Neuronal stem cell (in vitro differentiated cells): ENCODE measurements around the gene KIF4A.
"Not testable (repeated sequence)": the region's sequence is repeated elsewhere in the genome, so short reads cannot be mapped to it uniquely, and the experiment has no call there.

Experiments used
- DNase-seq: peaks from one replicate; pipeline ENCODE4 v3.0.0-alpha.2; 2013; ENCODE audit warnings: low spot score
- H2AFZ ChIP-seq: one replicate; pipeline ENCODE4 v1.6.1; 2013; ENCODE audit warnings: mild to moderate bottlenecking, low read length, inconsistent platforms
- H2AK5ac ChIP-seq: 2 replicates; pipeline ENCODE4 v1.6.1; 2013; ENCODE audit warnings: low read depth, mild to moderate bottlenecking, inconsistent platforms, low read length, moderate library complexity, mixed read lengths
- H2BK120ac ChIP-seq: 2 replicates; pipeline ENCODE4 v1.6.1; 2013; ENCODE audit warnings: low read depth, mild to moderate bottlenecking, inconsistent platforms, low read length, moderate library complexity, mixed read lengths
- H2BK12ac ChIP-seq: one replicate; pipeline ENCODE4 v1.6.1; 2013; ENCODE audit warnings: low read length, inconsistent platforms
- H2BK15ac ChIP-seq: 2 replicates; pipeline ENCODE4 v1.6.1; 2013; ENCODE audit warnings: mild to moderate bottlenecking, low read length, inconsistent platforms, mixed read lengths
- H2BK5ac ChIP-seq: one replicate; pipeline ENCODE4 v1.6.1; 2013; ENCODE audit warnings: inconsistent platforms, mild to moderate bottlenecking, low read length, moderate library complexity
- H3K14ac ChIP-seq: one replicate; pipeline ENCODE4 v1.6.1; 2013; ENCODE audit warnings: low read length, inconsistent platforms
- H3K18ac ChIP-seq: 2 replicates; pipeline ENCODE4 v1.6.1; 2013; ENCODE audit warnings: low read length, inconsistent platforms
- H3K23ac ChIP-seq: 2 replicates; pipeline ENCODE4 v1.6.1; 2013; ENCODE audit warnings: low read depth, mild to moderate bottlenecking, mixed read lengths, low read length, inconsistent platforms; ENCODE audit not compliant: poor library complexity
- H3K27ac ChIP-seq: replicated peaks from 3 replicates; pipeline ENCODE4 v1.5.1; 2013; ENCODE audit warnings: low read length, inconsistent platforms
- H3K27me3 ChIP-seq, 3 experiments: 2 replicates each; pipeline ENCODE4 v1.6.1; 2013; ENCODE audit warnings: low read length in 3 of 3, mild to moderate bottlenecking in 2 of 3, inconsistent platforms in 1 of 3, low read depth in 1 of 3, mixed read lengths in 1 of 3, moderate library complexity in 1 of 3; ENCODE audit not compliant: control insufficient read depth in 3 of 3, insufficient read depth in 3 of 3
- H3K36me3 ChIP-seq, 2 donors: replicated peaks in 1 of 2; 2 replicates each; pipeline ENCODE4 v1.6.1; 2013; ENCODE audit warnings: low read length in 2 of 2; ENCODE audit not compliant: control insufficient read depth in 2 of 2, insufficient read depth in 2 of 2
- H3K4ac ChIP-seq: 2 replicates; pipeline ENCODE4 v1.6.1; 2013; ENCODE audit warnings: inconsistent platforms, mild to moderate bottlenecking, low read length, moderate library complexity
- H3K4me1 ChIP-seq, 2 donors: 1 replicate in 1 of 2; 2 replicates in 1 of 2; pipeline ENCODE4 v1.6.1; 2013; ENCODE audit warnings: low read length in 2 of 2, low read depth in 1 of 2; ENCODE audit not compliant: control insufficient read depth in 2 of 2, insufficient read depth in 1 of 2
- H3K4me2 ChIP-seq: one replicate; pipeline ENCODE4 v1.6.1; 2013; ENCODE audit warnings: mild to moderate bottlenecking, low read length, inconsistent platforms; ENCODE audit not compliant: insufficient read depth, poor library complexity, severe bottlenecking
- H3K4me3 ChIP-seq, 2 donors: 2 replicates each; pipeline ENCODE4 v1.5.1; 2013; ENCODE audit warnings: low read length in 2 of 2, mild to moderate bottlenecking in 2 of 2, inconsistent platforms in 1 of 2, moderate library complexity in 1 of 2
- H3K79me1 ChIP-seq: one replicate; pipeline ENCODE4 v1.6.1; 2013; ENCODE audit warnings: low read depth, mild to moderate bottlenecking, inconsistent platforms, low read length, moderate library complexity
- H3K9ac ChIP-seq: one replicate; pipeline ENCODE4 v1.6.1; 2013; ENCODE audit warnings: mild to moderate bottlenecking, low read depth, low read length, inconsistent platforms; ENCODE audit not compliant: poor library complexity
- H3K9me3 ChIP-seq, 2 donors: replicated peaks in 1 of 2; 2 replicates each; pipeline versions ENCODE3 to v1.6.1; 2013; ENCODE audit warnings: low read length in 2 of 2, mild to moderate bottlenecking in 2 of 2, inconsistent platforms in 1 of 2, low read depth in 1 of 2, mixed read lengths in 1 of 2, moderate library complexity in 1 of 2; ENCODE audit not compliant: control insufficient read depth in 2 of 2, insufficient read depth in 1 of 2
- H4K8ac ChIP-seq: one replicate; pipeline ENCODE4 v1.6.1; 2013; ENCODE audit warnings: low read depth, mild to moderate bottlenecking, inconsistent platforms, low read length, moderate library complexity
- H4K91ac ChIP-seq: one replicate; pipeline ENCODE4 v1.6.1; 2013; ENCODE audit warnings: low read length, low read depth, mild to moderate bottlenecking, inconsistent platforms; ENCODE audit not compliant: poor library complexity
- WGBS, 2 donors: extraction: QIAGEN DNeasy Blood & Tissue Kit; methylation state at CpG; one replicate each; pipeline ENCODE4 v1.1.7; 2013; ENCODE audit warnings: missing lambda C conversion rate in 2 of 2, mixed read lengths in 1 of 2; ENCODE audit not compliant: insufficient read length in 2 of 2, insufficient replicate concordance in 1 of 2; ENCODE audit errors: extremely low coverage in 2 of 2; 5-methylcytosine and 5-hydroxymethylcytosine counted together

Gene KIF4A

DNA sequence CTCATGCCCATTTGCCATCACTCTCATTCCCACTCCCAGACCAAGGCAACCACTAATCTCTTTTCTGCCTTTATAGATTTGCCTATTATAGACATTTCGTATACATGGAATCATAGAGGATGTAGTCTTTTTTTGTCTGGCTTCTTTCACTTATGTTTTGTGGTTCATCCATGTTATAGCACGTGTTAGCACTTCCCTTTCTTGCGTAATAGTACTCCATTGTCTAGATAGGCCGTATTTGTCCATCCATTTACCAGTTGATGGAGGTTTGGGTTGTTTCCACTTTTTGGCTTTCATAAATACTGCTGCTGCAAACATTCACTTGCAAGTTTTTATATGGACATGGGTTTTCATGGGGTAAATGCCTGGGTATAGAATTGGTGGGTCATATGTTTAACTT, 48.4 kb downstream of the KIF4A start:
- H4K91ac ChIP-seq = no peak overlapping the region
- no peak for DNase-seq
- H2AFZ ChIP-seq = no peak overlapping the region
- H3K9ac ChIP-seq = no peak overlapping the region
- no peak overlapping the region for H3K4me2 ChIP-seq
- H2AK5ac ChIP-seq = no peak overlapping the region
- no peaks in the 10 kb centered on the region for H3K9me3 ChIP-seq
- H4K8ac ChIP-seq = no peak overlapping the region
- no peak overlapping the region for H2BK15ac ChIP-seq
- H2BK12ac ChIP-seq = no peak overlapping the region
- H3K4ac ChIP-seq = no peak overlapping the region
- no peaks in the 10 kb centered on the region for H3K27me3 ChIP-seq
- H3K23ac ChIP-seq = no peak overlapping the region
- H3K4me1 ChIP-seq = no peaks in the 10 kb centered on the region
- no peaks in the 10 kb centered on the region for H3K79me1 ChIP-seq
- no peak overlapping the region for H2BK120ac ChIP-seq
- H3K14ac ChIP-seq = no peak overlapping the region
- H3K36me3 ChIP-seq = peaks cover 0 to 65% of the 10 kb centered on the region in 2 donors
- no peak overlapping the region for H3K27ac ChIP-seq
- H2BK5ac ChIP-seq = no peak overlapping the region
- WGBS, 2 donors = no CpG with 5 or more reads among the region's 4 CpGs
- H3K18ac ChIP-seq = no peak overlapping the region
- no peak overlapping the region for H3K4me3 ChIP-seq

DNA sequence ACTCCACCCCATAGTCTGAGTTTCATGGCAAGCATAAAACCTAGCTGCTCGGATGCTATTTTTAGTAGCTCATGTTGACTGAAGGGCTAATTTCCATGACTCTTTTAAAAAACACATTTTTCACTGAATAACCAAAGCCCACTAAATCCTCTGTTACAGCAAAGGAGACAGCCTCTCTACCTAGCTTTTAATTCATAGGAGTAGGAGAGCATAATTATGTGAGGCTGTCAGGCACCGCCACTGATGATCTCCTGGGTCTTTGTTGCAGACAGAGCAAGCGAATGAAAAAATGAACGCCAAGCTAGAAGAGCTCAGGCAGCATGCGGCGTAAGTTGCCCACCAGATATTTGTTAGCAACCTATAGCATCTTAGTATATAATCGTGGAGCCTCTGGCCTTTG, 53.5 kb downstream of the KIF4A start:
- Histone ChIP-seq H3K4me1 (no peaks in the 10 kb centered on the region), H2BK12ac (no peak overlapping the region), H3K9me3 (peaks cover 0 to 17% of the 10 kb centered on the region in 2 donors), H3K36me3 (peaks cover 4 to 66% of the 10 kb centered on the region in 2 donors), H3K14ac (no peak overlapping the region), H2BK120ac (no peak overlapping the region), H3K18ac (no peak overlapping the region), H3K4me3 (no peak overlapping the region), H3K4me2 (no peak overlapping the region), H2AK5ac (no peak overlapping the region), H3K27me3 (no peaks in the 10 kb centered on the region), H3K27ac (no peak overlapping the region), H2BK5ac (no peak overlapping the region), H2BK15ac (no peak overlapping the region), H3K23ac (no peak overlapping the region), H4K91ac (no peak overlapping the region), H2AFZ (no peak overlapping the region), H3K4ac (no peak overlapping the region), H3K79me1 (no peaks in the 10 kb centered on the region), H4K8ac (no peak overlapping the region), H3K9ac (no peak overlapping the region)
- WGBS, 2 donors = no CpG with 5 or more reads among the region's 7 CpGs
- no peak for DNase-seq

DNA sequence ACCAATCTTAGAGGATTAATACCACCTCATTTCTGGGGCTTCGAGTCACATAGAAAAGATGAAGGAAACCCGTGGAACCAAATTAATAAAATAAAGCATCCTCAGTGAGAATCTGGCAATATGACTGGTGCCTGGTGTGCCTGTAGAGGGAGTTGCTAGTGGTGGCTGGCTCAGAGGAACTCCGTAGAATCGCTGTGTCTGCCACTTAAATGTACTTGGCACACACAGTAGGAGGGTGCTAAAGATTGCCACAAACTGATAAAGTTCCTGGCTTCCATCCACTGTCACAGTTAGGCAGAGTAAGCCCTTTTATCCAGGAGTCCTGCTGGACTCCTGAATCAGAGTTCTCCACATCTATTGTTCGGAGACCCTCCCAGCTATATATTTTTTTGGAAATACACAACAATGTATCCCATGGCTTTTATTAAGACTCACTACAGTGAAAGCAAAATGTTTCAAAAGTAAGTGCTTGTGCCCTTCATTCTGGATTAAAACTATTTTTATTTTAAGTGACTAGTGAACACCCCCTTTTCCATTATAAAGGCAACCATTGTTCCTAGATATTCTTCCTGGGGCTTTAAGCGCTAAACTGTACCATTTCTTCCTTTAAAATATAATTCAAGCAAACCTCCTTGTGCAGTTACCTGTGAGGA, 56.6 kb downstream of the KIF4A start:
- Histone ChIP-seq H3K9ac (no peak overlapping the region), H3K4ac (no peak overlapping the region), H3K36me3 (peaks cover 4 to 74% of the 10 kb centered on the region in 2 donors), H2AK5ac (no peak overlapping the region), H4K91ac (no peak overlapping the region), H2BK15ac (no peak overlapping the region), H3K79me1 (no peaks in the 10 kb centered on the region), H2AFZ (no peak overlapping the region), H3K27ac (no peak overlapping the region), H3K4me3 (no peak overlapping the region), H2BK12ac (no peak overlapping the region), H2BK5ac (no peak overlapping the region), H3K27me3 (no peaks in the 10 kb centered on the region), H2BK120ac (no peak overlapping the region), H3K23ac (no peak overlapping the region), H3K9me3 (peaks cover 0 to 17% of the 10 kb centered on the region in 2 donors), H3K4me2 (no peak overlapping the region), H3K4me1 (no peaks in the 10 kb centered on the region), H3K18ac (no peak overlapping the region), H4K8ac (no peak overlapping the region), H3K14ac (no peak overlapping the region)
- DNase-seq = no peak
- WGBS, 2 donors = no CpG with 5 or more reads among the region's 6 CpGs

DNA sequence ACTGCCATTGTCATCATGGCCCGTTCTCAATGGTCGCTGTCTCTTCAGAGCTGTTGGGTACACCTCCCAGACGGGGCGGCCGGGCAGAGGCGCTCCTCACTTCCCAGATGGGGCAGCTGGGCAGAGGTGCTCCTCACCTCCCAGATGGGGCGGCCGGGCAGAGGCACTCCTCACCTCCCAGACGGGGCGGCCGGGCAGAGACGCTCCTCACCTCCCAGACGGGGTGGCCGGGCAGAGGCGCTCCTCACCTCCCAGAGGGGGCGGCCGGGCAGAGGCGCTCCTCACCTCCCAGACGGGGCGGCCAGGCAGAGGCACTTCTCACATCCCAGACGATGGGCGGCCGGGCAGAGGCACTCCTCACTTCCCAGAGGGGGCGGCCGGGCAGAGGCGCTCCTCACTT, 58.9 kb downstream of the KIF4A start:
- not testable (repeated sequence) for H4K91ac ChIP-seq
- H3K36me3 ChIP-seq = peaks cover 4 to 74% of the 10 kb centered on the region in 2 donors

More for the DNA sequence above, 58.9 kb downstream of the KIF4A start:
- not testable (repeated sequence) for DNase-seq, H3K23ac ChIP-seq, H2BK5ac ChIP-seq, H3K27me3 ChIP-seq, H3K4ac ChIP-seq, H3K18ac ChIP-seq, H3K27ac ChIP-seq, H3K4me2 ChIP-seq, H2BK120ac ChIP-seq, H4K8ac ChIP-seq, H2BK12ac ChIP-seq, H3K79me1 ChIP-seq, H2BK15ac ChIP-seq, H3K9ac ChIP-seq, H3K4me1 ChIP-seq, H3K14ac ChIP-seq, H2AK5ac ChIP-seq, H2AFZ ChIP-seq, H3K4me3 ChIP-seq
- peaks cover 0 to 17% of the 10 kb centered on the region in 2 donors for H3K9me3 ChIP-seq
- WGBS, 2 donors = no CpG with 5 or more reads among the region's 26 CpGs
